Glomerular endothelial cell (primary cell): ENCODE measurements around the gene TEX264. TPM values are rescaled to one million over a fixed set of nuclear protein-coding genes. Genes with fewer than 3 reads are reported as not detected.

Source experiments
- DNase-seq: peaks from one replicate; pipeline ENCODE4 v3.0.0-alpha.2; 2011; ENCODE audit warnings: low read depth, low spot score; ENCODE audit errors: extremely low read depth
- total RNA-seq: library from RNA; depleted of rRNA; stranded (reverse); fragments of >200 nt; gene quantifications from 2 replicates; pipeline ENCODE4 v1.2.3, GENCODE V29; 2015

Gene TEX264
- total RNA-seq, 1 donor from 2014 or later, result 58.8 TPM

DNA sequence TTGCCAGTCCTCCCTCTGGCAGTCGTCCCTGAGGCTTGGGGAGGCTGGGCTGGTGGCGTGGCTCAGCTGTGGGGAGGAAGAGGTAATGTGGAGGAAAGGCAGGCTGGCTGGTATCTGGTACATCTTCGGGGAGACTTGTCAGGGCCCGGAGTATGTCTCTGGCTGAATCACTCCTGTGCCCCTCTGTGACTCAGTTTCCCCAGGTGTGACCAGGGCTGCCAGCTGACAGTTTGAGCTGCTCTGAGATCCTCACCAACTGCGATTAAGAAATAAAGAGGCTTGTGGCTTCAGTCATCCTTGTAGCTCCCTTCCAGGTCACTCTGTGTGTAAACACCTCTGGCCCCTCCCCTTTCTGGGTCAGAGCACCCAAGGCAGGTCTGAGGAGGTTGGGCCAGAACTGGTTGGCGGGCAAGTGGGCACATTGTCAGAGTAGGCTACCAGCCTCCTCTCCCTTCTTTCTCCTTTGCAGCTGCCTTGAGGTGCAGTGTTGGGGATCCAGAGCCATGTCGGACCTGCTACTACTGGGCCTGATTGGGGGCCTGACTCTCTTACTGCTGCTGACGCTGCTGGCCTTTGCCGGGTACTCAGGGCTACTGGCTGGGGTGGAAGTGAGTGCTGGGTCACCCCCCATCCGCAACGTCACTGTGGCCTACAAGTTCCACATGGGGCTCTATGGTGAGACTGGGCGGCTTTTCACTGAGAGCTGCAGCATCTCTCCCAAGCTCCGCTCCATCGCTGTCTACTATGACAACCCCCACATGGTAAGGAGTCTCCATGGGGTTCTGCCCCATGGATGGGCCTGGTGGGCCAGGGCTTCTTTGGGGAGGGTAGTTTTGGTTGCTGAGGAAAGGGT lies 3.0 kb downstream of the TEX264 start:
- no peak for DNase-seq

DNA sequence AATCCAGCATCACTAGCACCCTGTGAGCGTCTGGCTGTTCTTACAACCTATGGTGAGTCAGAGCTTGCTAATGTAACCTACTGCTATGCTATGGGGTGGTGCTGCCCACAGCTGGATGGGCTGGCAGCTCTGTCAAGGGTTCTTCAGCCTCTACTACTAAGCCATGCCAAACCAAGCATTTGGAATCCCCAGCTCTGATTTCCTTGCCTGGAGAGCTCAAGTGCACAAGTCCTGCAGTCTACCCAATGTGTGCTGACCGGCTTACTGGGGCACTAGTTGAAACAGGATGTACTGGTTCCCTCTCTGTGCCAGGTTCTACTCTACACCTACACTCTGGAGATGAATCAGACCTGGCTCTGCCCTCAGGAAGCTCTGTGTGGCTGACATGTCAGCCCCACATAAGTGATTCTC lies 4.2 kb downstream of the TEX264 start:
- DNase-seq, result no peak

DNA sequence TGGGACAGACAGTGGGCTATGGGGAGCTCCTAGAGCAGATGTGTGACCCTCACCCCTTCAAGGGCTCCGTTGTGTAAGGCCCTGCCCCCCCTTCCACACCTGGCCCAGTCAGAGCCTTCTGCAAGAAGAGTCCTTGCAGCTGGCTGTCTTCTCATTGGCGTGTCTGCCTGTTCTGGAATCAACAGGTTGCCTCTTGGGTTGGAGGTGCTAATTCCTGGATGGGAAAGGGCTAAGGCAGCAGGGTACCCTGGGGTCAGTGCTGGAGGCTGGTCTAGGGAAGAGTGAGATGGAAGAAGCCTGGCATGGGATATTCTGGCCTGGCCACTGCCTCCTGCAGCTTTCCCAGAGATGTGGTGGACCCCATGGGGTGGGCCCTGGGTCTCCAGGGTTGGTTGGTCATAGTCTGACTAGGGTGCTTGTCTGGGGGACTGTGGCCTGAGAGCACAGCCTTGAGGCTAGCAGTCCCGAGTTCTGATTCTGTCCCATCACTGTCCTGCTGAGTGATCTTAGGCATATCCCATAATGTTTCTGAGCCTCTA lies 5.1 kb downstream of the TEX264 start:
- DNase-seq, result no peak

DNA sequence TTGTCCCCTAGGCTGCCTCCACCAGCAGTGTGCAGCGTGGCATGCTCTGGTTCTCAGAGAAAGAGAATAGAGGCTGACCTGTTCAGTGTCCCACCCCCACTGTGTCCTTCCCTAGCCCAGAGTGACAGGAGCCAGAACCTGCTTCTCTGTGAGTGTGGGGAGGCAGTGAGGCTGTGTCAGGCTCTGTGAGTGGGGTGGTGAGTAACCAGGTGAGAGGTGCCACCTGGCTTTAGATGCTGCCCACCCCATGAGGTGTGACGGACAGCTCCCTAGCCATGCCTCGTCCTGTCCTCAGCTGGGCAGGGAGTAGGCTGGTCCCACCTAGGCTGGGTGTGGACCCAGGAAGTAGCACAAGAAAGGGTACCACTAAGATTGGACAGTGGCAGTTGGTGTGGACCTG lies 6.3 kb downstream of the TEX264 start:
- no peak for DNase-seq

DNA sequence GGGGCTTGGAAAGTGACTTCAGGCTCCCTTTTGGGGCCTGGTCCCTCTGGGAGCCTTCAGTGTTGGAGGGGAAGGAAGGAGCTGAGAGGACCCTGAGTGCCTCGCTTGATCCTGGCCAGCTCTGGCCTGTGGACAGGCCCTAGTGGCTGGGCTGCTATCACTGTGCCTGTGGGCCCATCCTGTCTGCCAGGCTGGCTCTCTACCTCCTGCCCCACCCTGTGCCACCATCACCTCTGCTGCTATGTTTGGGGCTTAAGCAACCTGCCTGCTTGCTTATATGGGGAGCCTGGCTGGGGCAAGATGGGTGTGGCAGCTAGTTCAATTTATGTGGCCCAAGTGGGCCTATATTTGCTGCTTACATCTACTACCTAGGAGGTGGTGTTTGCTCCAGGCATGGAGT lies 7.1 kb downstream of the TEX264 start:
- no peak for DNase-seq

DNA sequence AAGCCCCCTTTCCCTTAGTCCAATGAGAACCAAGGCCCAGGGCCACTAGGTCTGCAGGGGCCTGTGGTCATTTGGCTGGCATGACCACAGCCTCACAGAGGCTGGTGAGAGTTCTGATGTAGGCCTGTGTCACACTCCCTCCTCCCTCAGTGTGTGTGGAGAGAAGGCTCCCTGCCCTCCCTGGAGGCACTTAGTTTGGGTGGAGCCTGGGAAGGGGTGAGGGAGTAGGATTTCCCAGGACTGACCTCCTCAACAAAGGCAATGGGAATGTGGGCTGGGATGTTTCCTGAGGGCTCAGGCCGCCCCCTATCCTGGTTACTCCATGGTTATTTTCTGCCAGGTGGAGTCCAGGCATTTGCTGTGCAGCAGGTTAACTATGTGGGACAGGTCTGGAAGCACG lies 7.6 kb downstream of the TEX264 start:
- no peak for DNase-seq

DNA sequence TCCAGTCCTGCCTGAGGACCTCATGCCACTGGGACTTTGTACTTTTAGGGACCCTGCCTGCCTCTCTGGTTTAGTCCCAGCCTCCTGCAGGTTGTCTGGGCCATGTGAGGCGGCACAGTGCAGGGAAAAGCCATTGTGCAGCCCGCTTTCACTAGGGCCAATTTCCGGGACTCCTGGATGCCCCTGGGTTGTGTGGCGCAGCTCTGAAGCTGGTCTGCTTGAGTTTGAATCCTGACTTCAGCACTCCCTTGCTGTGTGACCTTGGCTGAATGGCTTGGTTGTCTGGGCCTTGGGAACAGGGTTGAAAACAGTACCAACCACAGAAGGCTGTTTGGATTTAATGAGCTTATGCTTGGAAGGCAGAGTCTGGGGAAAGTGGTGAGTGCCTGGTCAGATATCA lies 8.3 kb downstream of the TEX264 start:
- DNase-seq, result no peak

DNA sequence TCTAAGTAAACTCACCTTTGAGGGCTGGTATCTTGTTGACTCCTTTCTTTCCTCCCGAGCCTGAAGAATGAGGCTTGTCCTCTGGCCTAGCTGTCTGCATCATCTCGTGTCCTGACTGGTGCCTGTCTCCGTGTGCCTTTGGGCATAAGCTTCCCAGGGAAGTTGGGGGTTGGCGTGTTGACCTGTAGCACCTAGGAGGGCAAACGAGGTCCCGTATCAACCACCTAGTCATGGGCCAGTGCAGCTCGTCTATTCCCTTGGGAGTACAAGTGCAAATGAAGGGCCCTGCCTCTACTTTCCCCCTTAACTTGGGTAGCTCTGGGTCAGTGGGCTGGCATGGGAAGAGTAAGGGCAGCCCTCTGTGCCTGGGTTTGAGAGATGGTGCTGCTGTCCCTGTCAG lies 8.7 kb downstream of the TEX264 start:
- DNase-seq, result no peak

DNA sequence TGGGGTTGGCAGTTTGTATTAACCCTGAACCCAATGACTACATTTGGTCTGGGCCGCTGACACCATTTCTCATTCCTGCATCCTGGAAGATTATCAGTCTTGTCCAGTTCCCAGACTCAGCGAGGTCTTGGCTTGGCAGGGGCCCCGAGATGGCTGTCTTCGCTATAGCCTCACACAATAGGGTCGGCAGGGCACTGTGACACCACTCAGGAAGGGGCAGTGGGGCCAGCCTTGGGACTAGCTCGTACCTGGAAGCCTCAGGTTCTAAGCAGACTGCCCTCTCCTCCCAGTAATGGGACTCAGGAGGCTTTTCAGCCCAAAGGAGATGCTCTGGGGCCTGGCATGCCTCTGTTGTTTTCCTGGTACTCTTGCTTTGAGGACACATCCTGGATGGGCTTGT lies 9.1 kb downstream of the TEX264 start:
- DNase-seq, result no peak

DNA sequence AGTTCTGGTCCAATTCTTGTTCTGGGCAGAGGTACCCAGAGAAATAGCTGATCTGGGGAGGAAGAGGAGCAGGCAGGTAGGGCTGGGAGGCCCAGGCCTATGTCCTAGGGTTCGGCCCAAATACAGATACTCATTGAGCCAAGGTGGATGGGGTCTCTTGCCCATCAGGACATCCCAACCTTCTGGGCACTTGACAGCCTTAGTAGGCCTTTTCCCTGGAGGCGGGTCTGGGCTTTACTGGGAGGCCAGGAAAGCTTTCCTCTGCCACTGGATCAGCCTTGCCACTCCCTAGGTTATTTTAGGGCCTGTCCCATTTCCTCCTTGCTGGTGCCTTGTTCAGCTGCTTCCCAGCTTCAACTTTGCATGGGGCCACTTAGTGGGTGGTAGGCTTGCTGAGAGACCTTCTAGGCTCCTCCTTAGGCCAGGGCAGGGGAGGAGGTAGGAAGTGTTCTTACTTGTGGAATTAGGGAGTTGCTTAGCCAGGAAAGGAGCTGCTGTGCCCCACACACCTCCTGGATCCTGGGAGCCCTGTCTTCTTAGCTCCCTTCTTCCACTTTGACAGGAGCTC lies 9.7 kb downstream of the TEX264 start:
- DNase-seq, result no peak

DNA sequence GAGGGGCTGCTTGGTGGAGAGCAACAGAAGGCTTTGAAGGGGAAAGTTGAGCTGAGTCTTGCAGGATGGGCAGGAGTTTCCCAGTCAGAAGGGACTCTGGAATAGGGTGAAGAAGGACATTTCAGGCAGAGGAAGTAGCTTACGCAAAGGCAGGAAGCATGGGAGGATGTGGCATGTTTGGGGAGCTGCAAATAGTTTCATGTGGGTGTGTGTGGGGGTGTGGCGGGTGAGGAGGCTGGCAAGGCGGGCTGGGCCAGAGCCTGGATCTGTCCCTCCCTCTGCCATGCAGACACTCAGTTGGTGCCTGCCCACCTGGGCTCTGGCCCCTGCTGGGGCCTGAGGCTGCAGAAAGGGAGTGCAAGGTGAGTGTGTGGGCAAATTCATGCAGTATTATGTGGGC lies 10.4 kb downstream of the TEX264 start:
- no peak for DNase-seq

DNA sequence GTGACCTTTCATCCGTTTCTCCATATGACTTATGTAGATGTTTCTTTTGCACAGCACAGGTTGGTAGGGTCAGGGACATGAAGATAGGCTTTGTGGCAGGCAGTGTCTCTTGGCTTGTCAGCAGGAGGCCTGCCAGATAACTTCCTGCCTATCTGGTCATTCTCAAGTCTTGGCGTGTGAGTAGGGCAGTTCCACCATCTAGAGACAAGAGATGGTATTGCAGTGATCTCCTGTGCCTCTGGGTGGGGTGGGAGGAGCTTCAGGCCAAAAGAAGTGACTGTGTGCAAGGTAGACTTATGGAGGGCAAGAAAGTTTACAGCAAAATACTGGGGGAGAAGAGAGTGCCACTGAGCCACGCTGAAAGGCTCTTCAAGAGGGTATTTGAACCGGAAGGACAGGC lies 11.0 kb downstream of the TEX264 start:
- no peak for DNase-seq

DNA sequence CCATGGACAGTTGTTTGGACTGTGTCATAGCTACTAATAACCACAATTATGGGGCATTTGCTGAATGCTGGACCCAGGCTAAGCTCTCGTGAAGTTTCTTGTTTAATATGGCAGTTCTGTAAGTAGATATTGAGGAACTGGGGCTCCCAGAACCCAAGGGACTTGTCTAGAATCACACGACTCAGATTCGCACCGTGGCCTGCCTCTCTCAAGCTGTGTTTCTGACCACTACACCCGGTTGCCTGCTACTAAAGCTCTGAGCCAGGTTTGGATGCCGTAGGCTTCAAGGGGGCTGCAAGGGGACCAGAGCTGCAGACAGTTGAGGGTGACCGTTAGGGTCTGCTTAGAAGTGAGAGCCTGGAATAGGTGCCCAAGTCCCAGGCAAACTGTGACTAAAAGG lies 11.5 kb downstream of the TEX264 start:
- no peak for DNase-seq

DNA sequence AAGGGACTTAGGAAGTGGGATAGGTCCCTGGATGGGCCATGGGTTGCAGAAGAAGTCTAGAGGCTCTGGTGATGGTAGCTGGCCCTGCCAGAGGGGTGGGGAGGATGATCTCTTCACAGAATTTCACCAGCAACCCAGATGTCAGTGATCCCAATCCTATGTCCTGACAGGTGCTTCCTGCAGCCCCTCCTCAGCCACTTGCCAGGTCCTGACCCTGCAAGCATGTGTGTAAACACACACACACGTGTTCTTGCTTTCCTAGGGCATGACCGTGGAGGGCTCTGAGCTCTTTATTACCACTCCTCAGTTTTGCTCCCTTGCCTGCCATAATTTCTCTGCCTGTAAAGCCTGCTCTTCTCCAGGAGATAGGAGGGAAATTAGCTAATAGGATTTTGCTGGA lies 12.5 kb downstream of the TEX264 start:
- DNase-seq, result no peak

DNA sequence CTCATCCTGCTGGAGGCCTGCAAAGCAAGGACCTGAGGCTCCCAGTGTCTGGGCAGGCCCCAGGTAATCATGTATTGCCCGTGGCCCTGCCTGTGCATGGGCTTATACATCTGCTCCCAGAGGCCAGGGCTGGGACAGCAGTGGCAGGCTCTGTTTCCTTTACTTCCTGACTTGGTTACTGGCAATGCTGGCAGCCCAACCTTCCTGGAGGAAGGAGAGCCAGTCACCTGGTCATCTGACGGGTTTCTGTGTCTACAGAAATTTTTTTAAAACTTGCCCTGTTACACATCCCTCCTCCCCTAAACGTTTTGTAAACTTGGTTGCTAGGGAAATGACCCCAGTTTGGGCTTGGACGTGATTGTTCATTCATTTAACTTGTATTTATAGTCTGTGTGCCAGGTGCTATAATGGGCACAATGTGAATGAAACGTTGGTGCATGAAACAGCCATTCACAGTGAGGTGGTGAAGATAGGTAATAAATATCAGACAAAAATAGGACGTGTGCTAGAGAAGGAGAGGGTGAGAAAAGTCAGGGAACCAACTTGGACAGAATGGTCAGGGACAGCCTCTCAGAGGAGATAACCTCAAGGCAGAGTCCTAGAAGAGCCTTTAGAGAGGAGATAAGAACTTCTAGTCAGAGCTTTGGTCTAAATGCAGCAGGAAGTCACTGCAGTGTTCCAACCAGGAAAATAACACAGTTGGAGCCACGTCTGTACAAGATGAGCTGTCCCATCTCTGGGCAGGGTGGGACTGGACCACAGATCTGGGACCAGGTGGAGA lies 14.1 kb downstream of the TEX264 start:
- no peak for DNase-seq

DNA sequence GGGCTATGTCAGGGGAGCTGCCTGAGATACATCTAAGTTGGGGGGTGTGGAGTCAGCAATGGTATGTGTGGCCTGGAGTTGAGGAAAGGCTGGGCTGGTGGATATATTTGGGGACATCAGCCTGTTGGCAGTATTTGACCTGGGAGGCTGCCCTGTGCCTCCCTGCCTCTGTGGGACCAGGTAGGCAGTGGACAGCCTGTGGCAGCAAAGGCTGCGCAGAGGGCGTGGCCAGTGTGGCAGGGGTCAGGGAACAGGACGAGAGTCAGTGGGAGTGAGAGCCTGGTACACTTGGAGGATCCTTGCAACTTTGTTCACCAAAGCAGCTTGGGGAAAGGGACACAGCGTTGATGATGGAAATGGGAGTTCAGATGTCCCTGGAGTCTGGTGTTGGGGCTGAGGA lies 15.0 kb downstream of the TEX264 start:
- no peak for DNase-seq

DNA sequence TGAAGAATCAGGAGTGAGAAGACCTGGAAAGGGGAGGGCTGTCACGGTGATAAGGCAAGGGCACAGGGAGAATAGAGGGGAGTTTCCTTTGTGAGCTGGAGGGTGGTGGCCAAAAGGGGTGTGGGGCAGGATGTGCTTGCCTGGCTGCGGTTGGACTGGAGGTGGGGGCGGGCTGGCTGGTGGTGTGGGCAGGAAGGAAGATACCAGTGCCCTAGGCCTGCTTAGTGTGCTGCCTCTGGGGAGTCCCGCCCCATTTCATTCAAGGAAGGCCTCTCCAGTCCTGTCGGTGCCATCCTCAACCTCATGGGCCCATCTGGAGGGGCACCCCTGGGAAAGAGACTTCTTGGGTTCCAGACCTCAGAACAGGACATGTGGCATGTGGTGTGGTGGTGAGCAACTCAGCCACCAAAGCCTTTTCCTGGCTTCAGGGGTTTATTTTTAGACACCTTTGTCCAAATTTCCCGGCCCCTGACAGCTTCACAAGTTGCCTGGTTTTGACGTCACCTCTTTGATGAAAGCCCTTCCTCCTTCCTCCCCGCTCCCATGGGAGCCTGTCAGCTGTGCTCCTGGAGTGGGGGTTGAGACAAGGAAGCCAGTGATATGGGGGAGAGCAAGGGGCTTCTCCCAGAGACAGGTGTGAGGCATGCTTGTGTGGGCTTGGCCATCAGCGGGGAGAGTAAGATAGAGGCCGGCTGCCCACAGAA lies 15.6 kb downstream of the TEX264 start:
- no peak for DNase-seq

DNA sequence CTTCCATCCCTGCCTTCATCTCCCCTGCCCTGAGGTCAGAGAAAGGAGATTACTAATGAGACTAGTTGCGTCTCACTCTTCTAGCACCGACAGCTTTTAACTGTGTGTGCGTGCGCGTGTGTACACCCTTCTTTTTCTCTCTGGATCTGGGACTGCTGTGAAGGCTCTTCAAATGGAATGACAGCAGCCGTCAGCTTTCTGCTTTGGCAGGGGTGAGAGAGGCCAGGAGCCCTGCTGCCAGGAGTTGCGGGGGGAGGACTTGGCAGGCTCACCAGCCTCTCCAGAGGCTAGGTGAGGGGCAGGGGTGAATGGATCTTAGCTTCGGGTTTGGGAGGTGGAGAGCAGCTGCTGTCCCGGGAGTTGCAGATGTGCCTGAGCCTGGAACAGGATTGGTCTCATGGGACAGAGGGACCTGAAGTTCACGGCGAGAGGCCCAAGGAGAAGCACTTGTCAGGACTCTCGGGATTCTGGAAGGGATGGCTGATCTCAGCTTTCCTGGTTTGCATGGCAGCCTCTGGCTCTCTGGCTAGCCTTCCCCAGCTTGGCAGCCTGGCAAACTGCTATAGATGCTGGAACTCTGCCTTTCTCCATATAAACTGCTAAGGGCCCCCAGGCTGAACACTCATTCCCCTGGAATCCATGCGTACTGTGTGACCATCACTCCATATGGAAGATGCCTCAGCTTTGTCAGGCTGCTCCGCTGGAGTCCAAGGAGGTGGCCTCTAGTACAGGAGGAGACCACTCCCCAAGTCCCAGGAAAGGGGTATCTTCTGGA lies 16.6 kb downstream of the TEX264 start:
- DNase-seq, result no peak

DNA sequence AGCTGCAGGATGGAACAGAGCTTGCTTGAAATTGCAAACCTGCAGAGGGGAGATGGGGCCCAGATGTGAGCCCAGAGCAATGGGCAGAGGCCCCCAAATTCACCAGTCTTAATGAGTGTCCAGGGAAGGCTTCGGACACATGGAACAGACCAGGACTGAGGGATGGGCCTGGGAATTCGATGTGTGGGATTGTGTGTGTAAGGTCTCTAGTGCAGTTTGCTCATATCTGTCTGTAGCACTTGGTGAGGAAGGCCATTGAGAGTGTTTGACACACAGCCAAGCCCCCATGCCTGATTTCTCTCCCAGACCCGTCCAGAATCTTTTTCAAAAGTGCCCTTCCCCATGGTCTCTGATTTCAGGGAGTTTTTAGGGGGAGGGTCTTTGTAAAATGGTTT lies 17.2 kb downstream of the TEX264 start:
- no peak for DNase-seq

DNA sequence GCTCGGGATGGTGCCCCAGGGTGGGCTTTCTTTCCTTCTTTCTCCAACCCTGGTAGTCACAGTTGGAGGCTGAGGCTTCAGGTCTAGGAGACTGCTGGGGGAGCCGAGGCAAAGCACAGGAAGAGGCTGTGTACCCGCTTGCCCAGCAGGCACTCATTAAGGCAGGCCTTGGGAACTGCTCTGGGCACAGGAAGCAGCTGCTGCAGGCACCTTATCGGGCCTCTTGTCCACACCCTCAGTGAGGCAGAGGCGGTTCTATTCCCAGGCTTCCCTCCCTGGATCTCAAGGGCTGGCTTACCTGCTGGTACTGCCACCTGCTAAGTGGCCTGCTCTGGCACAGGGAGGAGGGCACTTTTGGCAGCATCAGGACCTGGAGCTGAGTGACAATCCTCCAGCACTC lies 20.0 kb downstream of the TEX264 start:
- DNase-seq, result no peak
